HG03342 (cell line): ENCODE data around the gene GPC5.
"Not testable (repeated sequence)": the region's sequence is repeated elsewhere in the genome, so short reads cannot be mapped to it uniquely, and the experiment has no call there.

Experiments used
- ATAC-seq: cut with Tn5 transposase; IDR thresholded peaks from one replicate; pipeline ENCODE4 v1.9.1; 2021; ENCODE audit warnings: mild to moderate bottlenecking, moderate library complexity; ENCODE audit not compliant: unreplicated experiment

The GPC5 gene

GRCh38 chr13:91644806-91645205 lies 246.4 kb downstream of the GPC5 start:
- ATAC-seq = no peak

GRCh38 chr13:91647361-91647990 lies 249.1 kb downstream of the GPC5 start:
- peak; percentile 52 for ATAC-seq

- ATAC-seq = no peak
Observed at GRCh38 chr13:91648012-91648411, 249.6 kb downstream of the GPC5 start.

GRCh38 chr13:91649456-91649855 lies 251.0 kb downstream of the GPC5 start:
- no peak for ATAC-seq

GRCh38 chr13:91652404-91653301 lies 254.2 kb downstream of the GPC5 start:
- ATAC-seq = no peak

- no peak for ATAC-seq
Observed at GRCh38 chr13:91655731-91656130, 257.3 kb downstream of the GPC5 start.

GRCh38 chr13:91657283-91657682 lies 258.9 kb downstream of the GPC5 start:
- no peak for ATAC-seq

- no peak for ATAC-seq
Observed at GRCh38 chr13:91659256-91660075, 261.0 kb downstream of the GPC5 start.

- no peak for ATAC-seq
Observed at GRCh38 chr13:91660076-91660415, 261.6 kb downstream of the GPC5 start.

GRCh38 chr13:91661692-91662490 lies 263.5 kb downstream of the GPC5 start:
- ATAC-seq = peak; percentile 78

- ATAC-seq = no peak
Observed at GRCh38 chr13:91664039-91664438, 265.6 kb downstream of the GPC5 start.

GRCh38 chr13:91667486-91667885 lies 269.1 kb downstream of the GPC5 start:
- ATAC-seq = no peak

GRCh38 chr13:91668866-91669495 lies 270.6 kb downstream of the GPC5 start:
- no peak for ATAC-seq

- not testable (repeated sequence) for ATAC-seq
Observed at GRCh38 chr13:91674347-91674746, 275.9 kb downstream of the GPC5 start.

- ATAC-seq = no peak
Observed at GRCh38 chr13:91684746-91685145, 286.3 kb downstream of the GPC5 start.

- ATAC-seq = no peak
Observed at GRCh38 chr13:91690944-91691343, 292.5 kb downstream of the GPC5 start.

- ATAC-seq = no peak
Observed at GRCh38 chr13:91693466-91693865, 295.0 kb downstream of the GPC5 start.

- no peak for ATAC-seq
Observed at GRCh38 chr13:91698308-91698707, 299.9 kb downstream of the GPC5 start.

GRCh38 chr13:91698767-91699166 lies 300.3 kb downstream of the GPC5 start:
- no peak for ATAC-seq

GRCh38 chr13:91699863-91700262 lies 301.4 kb downstream of the GPC5 start:
- no peak for ATAC-seq
